NCI-H1436 (cell line): ENCODE data around the gene PARL.

Experiments
- DNase-seq: peaks from one replicate; lab custom pipeline; 2025; lab: John Stamatoyannopoulos, UW

Gene PARL

GRCh38 chr3:183884427-183885296 lies at the start of gene PARL:
Gene PARL, minus strand, starts transcription at chr3:183884880. Its CDS starts 34 bp downstream, at chr3:183884846.
- DNase-seq = peak; percentile 93

- DNase-seq = no peak
Observed at GRCh38 chr3:183933160-183933559, 48.5 kb upstream of the PARL start.

DNA sequence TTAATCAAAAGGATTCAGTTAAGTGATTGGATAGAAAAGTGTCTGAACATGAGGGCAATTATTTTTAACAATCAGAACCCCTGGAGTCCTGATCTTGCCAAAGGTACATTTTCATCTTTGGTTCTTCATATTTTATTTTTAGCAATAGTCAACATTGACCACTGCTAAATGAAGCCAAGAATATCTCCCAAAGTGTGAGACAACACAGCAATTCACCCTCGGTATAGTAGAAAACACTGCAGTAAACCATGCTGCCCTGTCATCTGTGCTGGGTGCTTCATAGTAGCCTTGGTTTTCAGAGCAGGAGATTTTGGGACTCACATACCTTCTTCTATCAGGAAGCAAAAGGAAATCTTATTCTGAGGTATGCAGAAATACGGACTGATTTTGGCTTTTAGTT lies 47.2 kb upstream of the PARL start:
- DNase-seq = no peak

DNA sequence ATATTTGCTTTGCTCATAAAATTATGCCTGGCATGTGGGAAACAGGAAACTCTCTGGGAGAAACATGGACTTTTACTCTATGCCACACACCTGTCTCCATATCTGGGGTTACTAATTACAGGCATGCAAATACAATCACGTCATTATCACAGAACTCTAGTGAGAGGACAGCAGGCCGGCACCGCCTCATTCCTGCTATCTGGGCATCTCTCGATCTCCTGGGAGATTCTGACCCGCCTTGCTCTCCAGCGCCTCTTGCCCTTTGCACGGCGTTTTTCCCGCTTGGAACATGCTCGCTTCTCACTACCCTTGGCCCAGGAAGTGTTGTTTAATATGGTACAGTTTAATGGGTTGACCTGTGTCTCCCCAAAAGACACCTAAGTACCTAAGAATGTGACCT lies 45.4 kb upstream of the PARL start:
- no peak for DNase-seq

- no peak for DNase-seq
Observed at GRCh38 chr3:183927059-183927458, 42.4 kb upstream of the PARL start.

GRCh38 chr3:183924956-183925355 lies 40.3 kb upstream of the PARL start:
- peak; percentile 36 for DNase-seq

DNA sequence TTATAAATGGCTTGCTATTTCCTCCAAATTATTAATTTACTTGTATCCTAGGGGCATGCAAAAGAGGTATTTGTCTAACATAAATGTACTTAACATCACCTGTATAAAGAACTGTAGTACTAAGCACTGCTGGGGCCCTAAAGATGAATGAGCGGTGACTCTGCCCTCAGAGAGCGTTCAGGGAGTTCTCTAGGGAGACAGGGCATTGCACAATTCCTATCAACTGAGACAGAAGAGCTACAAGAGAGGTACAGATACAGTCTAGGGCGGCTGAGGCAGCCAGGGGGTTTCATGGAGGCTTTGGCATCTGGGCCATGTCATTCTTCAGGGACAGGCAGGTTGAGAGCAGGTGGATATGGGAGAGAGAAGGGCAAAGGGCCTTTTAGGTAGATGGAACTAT lies 39.9 kb upstream of the PARL start:
- no peak for DNase-seq

GRCh38 chr3:183922421-183922820 lies 37.7 kb upstream of the PARL start:
- no peak for DNase-seq

DNA sequence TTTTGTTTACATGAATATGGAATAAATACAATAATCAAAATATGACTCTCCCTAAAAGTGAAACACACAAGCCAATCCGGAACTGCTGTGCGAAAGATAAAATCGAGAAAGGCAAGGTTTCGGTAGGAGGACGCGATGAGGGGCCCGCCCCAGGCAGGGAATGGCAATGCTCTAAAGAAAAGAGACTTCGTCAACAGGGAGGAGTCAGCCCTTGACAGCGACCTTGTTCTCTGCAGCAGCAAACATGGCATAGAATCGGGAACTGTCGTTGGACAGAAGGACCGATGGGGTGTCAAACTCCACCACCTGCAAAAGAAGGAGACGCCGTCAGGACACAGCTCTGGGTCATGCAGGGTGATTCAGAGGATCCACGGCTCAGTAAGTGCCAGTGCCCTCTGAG lies 36.4 kb upstream of the PARL start:
- DNase-seq = no peak

- no peak for DNase-seq
Observed at GRCh38 chr3:183920416-183920815, 35.7 kb upstream of the PARL start.

DNA sequence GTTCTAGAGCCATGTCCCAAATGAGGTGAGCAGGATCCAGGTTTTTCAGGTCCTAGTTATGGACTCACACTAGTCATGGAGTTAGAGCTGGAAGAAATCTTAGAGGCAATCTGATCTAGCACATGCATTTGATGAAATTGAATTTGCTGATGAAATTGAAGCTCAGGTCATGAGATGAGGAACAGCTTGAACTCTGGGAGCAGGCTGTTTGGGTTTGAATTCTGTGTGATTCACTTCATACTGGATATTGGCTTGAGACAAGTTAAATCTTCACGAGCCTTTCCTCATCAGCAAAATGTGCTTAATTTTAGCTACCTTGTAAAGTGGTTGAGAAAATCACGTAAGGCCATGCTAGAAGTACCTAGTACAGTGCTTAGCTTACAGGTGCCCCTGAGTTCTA lies 33.5 kb upstream of the PARL start:
- DNase-seq = no peak

- DNase-seq = no peak
Observed at GRCh38 chr3:183917776-183918175, 33.1 kb upstream of the PARL start.

DNA sequence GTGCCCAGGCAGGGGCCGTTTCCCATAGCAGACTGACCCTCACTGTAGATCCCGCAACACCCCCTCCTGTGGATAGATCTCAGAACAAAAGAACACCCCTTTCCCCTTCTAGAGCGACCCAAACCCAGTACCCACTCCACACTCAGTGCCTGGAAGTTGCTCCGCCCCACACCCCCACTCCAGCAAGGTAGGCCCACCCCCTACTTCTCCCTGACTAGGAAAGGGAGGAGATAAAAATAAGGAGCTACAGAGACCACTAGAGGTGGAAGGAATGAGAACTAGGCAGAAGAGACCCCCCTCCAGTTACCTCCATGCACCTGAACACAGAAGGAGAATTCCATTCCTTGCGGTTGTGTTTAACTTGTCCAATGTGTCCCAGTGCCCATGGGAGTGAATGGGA lies 30.2 kb upstream of the PARL start:
- DNase-seq = no peak

DNA sequence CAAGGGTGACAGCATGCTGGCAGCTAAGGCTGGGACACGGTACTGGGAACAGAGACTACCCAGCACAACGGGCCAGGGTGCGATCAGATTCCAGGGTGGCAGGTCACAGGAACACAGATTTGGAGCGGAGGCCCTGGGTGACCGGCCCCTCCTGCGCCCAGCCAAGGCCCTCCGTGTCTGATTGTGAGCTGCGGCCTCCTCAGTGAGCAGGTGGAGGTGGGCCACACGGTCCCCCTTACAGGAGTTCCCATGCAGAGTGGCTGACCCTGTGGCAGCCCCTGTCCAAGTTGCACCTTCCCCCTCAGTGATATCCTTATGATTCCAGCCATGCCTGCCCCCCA lies 28.9 kb upstream of the PARL start:
- no peak for DNase-seq

- DNase-seq = no peak
Observed at GRCh38 chr3:183912895-183913579, 28.4 kb upstream of the PARL start.

GRCh38 chr3:183911763-183912506 lies 27.3 kb upstream of the PARL start:
- no peak for DNase-seq

DNA sequence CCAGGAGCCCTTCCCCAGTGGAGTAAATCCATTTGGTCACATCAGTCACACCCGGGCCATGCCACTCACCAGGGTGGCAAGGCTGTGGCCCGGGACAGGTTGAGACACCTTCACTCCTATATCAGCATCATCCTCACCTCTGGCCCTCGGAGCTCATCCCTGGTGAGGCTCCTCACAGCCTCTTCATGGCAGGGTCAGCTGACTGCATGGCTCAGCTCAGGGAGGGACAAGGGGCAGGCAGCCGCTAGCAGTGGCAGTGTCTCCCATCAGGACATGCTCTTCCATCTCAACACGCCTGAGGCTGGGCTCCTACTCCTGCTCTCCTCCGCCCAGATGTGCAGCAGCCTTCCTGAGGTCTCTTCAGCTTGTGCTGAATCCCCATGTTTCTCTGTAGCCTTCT lies 26.4 kb upstream of the PARL start:
- DNase-seq = no peak

DNA sequence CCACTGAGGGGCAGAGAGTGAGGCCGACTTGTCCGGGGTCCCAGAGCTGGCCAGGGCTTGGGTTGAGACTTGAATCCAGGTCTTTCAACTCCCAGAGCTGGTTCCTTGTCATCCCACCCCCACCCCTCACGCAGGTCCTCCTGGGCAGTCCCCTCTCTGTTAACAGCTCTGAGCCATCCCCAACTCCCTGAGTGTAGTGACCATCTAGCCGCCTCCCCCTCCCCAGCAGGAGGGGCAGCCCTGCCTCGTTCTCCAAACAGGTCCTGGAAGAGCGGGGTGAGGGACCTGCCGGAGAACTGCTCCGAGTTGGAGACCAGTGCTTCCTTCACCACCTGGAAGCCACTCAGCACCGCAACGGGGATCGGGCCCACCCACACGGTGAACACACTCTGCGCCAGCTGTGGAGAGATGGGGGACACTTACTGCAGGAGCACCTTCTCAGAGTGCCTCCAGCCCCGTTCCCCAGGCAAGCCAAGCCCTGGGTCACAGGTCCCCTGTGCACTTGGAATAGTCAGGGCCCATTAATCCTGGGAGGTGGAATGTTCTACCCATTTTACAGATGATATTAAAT lies 24.4 kb upstream of the PARL start:
- DNase-seq = no peak

DNA sequence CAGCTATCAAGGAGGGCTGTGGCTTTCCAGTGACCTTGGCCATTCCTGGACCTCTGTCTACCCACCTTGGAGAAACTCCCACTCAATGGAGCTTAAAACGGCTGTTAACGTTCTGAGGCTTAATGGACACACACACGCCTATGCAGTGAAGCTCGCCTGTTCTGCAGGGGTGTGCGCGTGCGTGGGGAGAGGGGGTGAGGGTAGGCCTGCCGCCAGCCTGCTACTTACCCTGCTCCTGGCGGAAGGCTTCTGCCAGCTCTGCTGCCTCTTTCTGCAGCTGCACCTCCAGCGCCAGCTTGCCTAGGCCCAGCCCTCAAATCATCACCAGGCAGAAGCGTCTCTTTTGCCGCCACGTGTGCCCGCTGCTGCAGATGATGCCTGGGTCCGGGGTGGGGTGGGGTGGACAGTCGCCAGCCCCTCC lies 23.2 kb upstream of the PARL start:
- DNase-seq = peak; percentile 14

- no peak for DNase-seq
Observed at GRCh38 chr3:183907176-183907575, 22.5 kb upstream of the PARL start.

DNA sequence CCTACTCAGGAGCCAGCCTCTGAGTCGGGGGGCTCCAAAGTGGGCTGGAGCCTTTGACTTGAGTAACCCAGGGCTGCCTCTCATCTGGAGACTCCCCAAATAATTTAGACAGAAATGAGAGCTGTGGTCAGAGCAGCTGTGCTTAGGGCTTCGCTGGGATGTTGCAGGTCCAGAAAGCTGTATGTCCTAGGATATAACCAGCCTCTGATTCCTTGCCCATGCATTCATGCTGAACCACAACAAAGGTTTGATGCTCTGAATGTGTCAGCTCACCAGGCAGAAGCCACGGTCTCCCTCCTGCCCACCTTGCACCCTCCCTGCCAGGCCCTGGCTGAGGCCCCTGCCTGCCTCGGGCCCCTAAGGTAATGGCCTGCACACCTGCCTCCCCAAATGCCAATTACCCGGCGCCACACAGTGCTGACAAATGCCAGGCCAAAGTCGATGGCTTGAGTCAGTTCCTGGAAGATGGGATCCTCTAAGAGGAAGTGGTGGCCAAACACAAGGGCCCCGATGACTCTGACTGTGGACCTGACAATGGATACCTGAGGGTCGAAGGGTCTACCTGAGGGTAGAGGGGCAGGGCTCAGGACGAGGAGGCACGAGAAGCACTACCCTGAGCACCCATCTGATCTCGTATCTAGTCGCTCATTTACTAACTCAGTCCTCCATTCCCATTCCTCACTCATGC lies 21.7 kb upstream of the PARL start:
- DNase-seq = no peak
